Erythroblast (primary cell): ENCODE results near the gene MAP2K4.

Experiments used
- GATA1 ChIP-seq: IDR thresholded peaks from 2 replicates; pipeline ENCODE4 v1.6.1; 2011; ENCODE audit warnings: low read depth, mild to moderate bottlenecking, control low read depth, low read length, moderate library complexity
- POLR2A ChIP-seq: IDR thresholded peaks from 2 replicates; pipeline ENCODE4 v1.6.1; 2011; ENCODE audit warnings: mild to moderate bottlenecking, low read length

GRCh38 chr17:11991461-11991860, 29.2 kb upstream of the MAP2K4 start:
- TF ChIP-seq POLR2A (no peak), GATA1 (no peak)
